Gastroesophageal sphincter (tissue), 3 donors: ENCODE measurements around the gene CACNA1C.

Experiments used
- EP300 ChIP-seq: sonication (generic); formaldehyde crosslinking; IDR thresholded peaks from one replicate; pipeline ENCODE4 v1.6.1; 2017; ENCODE audit warnings: antibody characterized with exemption, mild to moderate bottlenecking
- POLR2A ChIP-seq, 2 donors: fragments of 450-650 bp; IDR thresholded peaks; one replicate each; pipeline ENCODE4 v1.6.1; 2017; ENCODE audit warnings: antibody characterized with exemption in 2 of 2, mild to moderate bottlenecking in 2 of 2, moderate library complexity in 1 of 2
- POLR2AphosphoS5 ChIP-seq: sonication (generic); formaldehyde crosslinking; IDR thresholded peaks from one replicate; pipeline ENCODE4 v1.6.1; 2017; ENCODE audit warnings: antibody characterized with exemption
- TF ChIP-seq, protein P1 (sequence below), 4 experiments: fragments of 200-600 bp in 2 of 4; fragments of 450-650 bp in 2 of 4; sonication (generic) in 1 of 4; IDR thresholded peaks; one replicate each; pipeline ENCODE4 v1.5.1; 2017 to 2019; ENCODE audit warnings: antibody characterized with exemption in 4 of 4, mild to moderate bottlenecking in 2 of 4, moderate library complexity in 2 of 4

DNA sequence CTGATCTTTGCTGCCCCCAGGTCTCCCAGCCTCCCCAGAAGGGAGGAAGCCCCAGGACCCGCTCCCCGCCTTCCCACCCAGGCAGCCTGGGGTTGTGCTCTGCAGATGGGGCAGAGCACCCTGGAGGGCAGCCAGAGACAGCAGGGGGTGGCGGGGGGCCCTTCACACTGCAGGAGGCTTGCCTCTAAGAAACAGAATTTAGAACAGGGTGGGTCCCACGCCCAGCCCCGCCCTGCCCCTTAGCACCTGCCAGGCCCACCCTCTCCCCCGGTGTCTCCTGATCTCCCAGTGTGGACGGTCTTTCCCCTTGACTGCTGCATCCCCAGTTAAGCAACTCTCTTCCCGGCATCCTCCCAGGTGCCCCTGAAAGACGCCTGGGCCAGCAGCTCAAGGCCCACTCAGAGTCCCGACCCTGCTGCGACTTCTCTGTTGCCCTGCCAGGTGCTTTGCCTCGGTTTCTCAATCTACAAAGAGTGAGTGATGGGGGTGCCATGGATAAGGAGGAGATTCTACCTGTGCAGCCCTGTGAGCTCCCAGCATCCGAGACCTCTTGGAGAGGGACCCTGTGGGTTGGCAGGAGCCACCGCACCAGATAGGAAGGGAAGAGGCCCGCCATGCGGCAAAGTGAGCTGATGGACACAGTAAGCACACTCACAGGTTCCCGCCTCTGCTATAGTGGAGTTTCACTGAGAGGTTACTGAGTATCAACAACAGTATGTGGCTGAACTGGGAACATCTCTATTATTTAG is 414.8 kb downstream of the CACNA1C start:
- TF ChIP-seq, protein P1, sequence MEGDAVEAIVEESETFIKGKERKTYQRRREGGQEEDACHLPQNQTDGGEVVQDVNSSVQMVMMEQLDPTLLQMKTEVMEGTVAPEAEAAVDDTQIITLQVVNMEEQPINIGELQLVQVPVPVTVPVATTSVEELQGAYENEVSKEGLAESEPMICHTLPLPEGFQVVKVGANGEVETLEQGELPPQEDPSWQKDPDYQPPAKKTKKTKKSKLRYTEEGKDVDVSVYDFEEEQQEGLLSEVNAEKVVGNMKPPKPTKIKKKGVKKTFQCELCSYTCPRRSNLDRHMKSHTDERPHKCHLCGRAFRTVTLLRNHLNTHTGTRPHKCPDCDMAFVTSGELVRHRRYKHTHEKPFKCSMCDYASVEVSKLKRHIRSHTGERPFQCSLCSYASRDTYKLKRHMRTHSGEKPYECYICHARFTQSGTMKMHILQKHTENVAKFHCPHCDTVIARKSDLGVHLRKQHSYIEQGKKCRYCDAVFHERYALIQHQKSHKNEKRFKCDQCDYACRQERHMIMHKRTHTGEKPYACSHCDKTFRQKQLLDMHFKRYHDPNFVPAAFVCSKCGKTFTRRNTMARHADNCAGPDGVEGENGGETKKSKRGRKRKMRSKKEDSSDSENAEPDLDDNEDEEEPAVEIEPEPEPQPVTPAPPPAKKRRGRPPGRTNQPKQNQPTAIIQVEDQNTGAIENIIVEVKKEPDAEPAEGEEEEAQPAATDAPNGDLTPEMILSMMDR (IDR thresholded peaks at IDR 0.05) = no peak
- TF ChIP-seq POLR2AphosphoS5 (no peak), POLR2A (IDR thresholded peaks at IDR 0.05) (no peak), EP300 (no peak)
